AG04450 (cell line): ENCODE data around the gene NINL. TPM values are rescaled to one million over a fixed set of nuclear protein-coding genes. Genes with fewer than 3 reads are reported as not detected.
"Not testable (repeated sequence)": the region's sequence is repeated elsewhere in the genome, so short reads cannot be mapped to it uniquely, and the experiment has no call there.

Experiments
- CTCF ChIA-PET: fragments of 300-600, 350-600 bp; formaldehyde crosslinking; extraction: SDS; loops from one replicate; lab custom pipeline; 2022; ENCODE audit warnings: antibody characterized with exemption, inconsistent platforms; lab: Charles Lee
- POLR2A ChIA-PET: fragments of 350-600 bp; formaldehyde crosslinking; extraction: SDS; loops from one replicate; lab custom pipeline; 2021; ENCODE audit warnings: antibody characterized with exemption, inconsistent platforms; lab: Yijun Ruan, JAX
- DNase-seq: peaks from one replicate; pipeline ENCODE4 v3.0.0-alpha.2; 2011; ENCODE audit warnings: low read depth, low spot score
- H3K27ac ChIP-seq: one replicate; pipeline ENCODE4 v1.5.1; 2012; ENCODE audit warnings: low read depth, low read length, control low read depth
- H3K27me3 ChIP-seq: one replicate; pipeline ENCODE4 v1.6.0; 2012; ENCODE audit warnings: low read length; ENCODE audit not compliant: control insufficient read depth, insufficient read depth
- H3K4me3 ChIP-seq: 2 replicates; pipeline ENCODE4 v1.5.1; 2011; ENCODE audit warnings: mild to moderate bottlenecking, low read depth, low read length, control low read depth
- H3K9me3 ChIP-seq: 2 replicates; pipeline ENCODE4 v1.5.1; 2012; ENCODE audit warnings: low read length; ENCODE audit not compliant: control insufficient read depth, insufficient read depth
- polyA plus RNA-seq: library from polyadenylated mRNA; depleted of rRNA; stranded (reverse); fragments of >200 nt; gene quantifications from 2 replicates; pipeline ENCODE4 v1.2.3, GENCODE V29; 2011
- TF ChIP-seq, protein P1 (sequence below): IDR thresholded peaks from 2 replicates; pipeline ENCODE4 v1.5.1; 2011; ENCODE audit warnings: low read depth, low read length, control low read depth, inconsistent platforms

Gene NINL
- polyA plus RNA-seq, 1 experiment = 10.4 TPM

DNA sequence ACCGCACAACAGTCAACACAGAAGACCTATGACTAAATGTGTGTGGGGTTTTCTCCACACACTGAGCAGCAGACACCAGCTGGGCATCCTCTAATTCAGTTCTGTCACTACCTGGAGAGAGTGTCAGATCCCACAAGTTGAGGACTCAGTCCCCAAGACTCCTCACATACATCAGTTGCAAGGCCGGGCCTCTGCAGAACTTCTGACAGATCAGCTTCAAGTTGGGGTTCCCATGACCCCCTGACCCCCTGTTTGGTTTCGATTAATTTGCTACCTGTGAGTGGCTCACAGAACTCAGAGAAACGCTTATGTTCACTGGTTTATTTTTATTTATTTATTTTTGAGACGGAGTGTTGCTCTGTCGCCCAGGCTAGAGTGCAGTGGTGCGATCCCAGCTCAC is 3.2 kb upstream of the NINL start:
- TF ChIP-seq, protein P1, sequence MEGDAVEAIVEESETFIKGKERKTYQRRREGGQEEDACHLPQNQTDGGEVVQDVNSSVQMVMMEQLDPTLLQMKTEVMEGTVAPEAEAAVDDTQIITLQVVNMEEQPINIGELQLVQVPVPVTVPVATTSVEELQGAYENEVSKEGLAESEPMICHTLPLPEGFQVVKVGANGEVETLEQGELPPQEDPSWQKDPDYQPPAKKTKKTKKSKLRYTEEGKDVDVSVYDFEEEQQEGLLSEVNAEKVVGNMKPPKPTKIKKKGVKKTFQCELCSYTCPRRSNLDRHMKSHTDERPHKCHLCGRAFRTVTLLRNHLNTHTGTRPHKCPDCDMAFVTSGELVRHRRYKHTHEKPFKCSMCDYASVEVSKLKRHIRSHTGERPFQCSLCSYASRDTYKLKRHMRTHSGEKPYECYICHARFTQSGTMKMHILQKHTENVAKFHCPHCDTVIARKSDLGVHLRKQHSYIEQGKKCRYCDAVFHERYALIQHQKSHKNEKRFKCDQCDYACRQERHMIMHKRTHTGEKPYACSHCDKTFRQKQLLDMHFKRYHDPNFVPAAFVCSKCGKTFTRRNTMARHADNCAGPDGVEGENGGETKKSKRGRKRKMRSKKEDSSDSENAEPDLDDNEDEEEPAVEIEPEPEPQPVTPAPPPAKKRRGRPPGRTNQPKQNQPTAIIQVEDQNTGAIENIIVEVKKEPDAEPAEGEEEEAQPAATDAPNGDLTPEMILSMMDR = no peak
- CTCF ChIA-PET = no interaction called here
- no peak overlapping the region for H3K27ac ChIP-seq
- DNase-seq = no peak
- POLR2A ChIA-PET = no interaction called here
- no peak overlapping the region for H3K4me3 ChIP-seq
- H3K27me3 ChIP-seq = no peaks in the 10 kb centered on the region
- no peaks in the 10 kb centered on the region; the same call in 1 of the 2 replicates for H3K9me3 ChIP-seq

DNA sequence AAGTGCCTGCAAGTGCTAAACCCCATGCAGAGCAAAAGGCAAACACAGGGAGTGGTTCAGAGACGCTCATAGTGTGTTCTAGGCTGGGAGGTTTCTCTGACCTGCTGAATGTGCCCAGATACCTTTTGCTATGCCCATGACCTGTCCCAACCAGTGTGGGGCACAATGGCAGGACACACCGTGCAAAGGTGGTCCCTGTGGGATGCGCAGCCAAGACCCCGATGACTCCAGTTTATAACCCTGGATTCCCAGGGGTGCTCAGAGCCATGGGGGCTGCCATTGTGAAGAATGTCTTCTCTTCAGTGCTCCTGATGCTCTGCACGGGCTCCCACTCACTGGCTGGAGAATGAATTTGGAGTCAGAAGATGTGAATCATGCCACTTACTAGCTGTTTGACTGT is 2.2 kb upstream of the NINL start:
- TF ChIP-seq, protein P1 = no peak
- ChIA-PET POLR2A (no interaction called here), CTCF (no interaction called here)
- Histone ChIP-seq H3K27ac (no peak overlapping the region), H3K9me3 (no peaks in the 10 kb centered on the region; the same call in 1 of the 2 replicates), H3K4me3 (no peak overlapping the region), H3K27me3 (no peaks in the 10 kb centered on the region)
- no peak for DNase-seq

DNA sequence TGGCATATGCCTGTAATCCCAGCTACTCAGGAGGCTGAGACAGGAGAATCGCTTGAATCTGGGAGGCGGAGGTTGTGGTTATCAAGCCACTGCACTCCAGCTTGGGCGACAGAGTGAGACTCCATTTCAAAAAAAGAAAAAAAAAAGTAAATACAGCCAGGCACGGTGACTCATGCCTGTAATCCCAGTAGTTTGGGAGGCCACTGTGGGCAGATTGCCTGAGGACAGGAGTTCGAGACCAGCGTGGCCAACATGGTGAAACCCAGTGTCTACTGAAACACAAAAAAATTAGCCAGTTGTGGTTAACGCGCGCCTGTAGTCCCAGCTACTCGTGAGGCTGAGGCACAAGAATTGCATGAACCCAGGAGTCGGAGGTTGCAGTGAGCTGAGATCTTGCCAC is 1.5 kb upstream of the NINL start:
- ChIA-PET POLR2A (no interaction called here), CTCF (no interaction called here)
- Histone ChIP-seq H3K27me3 (no peaks in the 10 kb centered on the region), H3K27ac (no peak overlapping the region), H3K9me3 (no peaks in the 10 kb centered on the region; the same call in 1 of the 2 replicates), H3K4me3 (no peak overlapping the region)
- DNase-seq = no peak
- TF ChIP-seq, protein P1 = no peak

DNA sequence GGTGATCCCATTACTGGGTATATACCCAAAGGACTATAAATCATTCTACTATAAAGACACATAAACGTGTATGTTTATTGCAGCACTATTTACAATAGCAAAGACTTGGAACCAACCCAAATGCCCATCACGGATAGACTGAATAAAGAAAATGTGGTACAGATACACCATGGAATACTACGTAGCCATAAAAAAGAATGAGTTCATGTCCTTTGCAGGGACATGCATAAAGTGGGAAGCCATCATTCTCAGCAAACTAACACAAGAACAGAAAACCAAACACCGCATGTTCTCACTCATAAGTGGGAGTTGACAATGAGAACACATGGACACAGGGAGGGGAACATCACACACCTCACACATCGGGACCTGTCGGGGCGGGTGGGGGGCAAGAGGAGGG is 1.7 kb downstream of the NINL start:
- H3K27me3 ChIP-seq, DNase-seq, H3K9me3 ChIP-seq, H3K27ac ChIP-seq, POLR2A ChIA-PET, CTCF ChIA-PET, H3K4me3 ChIP-seq: not testable (repeated sequence)

DNA sequence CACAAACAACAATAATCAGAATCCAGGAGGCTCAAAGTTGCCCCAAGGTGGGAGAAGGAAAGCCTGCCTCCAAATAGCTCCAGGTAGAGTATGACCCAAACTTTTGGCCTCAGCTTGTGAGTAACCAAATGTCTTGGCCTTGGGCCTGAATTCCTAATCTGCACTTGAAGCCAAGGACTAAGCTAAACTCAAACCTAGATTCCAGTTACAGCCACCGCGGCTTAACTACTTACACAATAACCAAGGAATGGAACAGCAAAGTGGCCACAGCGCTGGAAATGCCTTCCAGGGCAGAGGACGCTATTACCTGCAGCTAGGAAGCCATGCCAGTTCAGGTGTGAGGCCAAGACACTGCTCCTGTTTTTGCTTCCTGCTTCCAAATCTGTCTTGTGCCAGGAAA is 4.6 kb downstream of the NINL start:
- Histone ChIP-seq H3K27ac (no peak overlapping the region), H3K27me3 (no peaks in the 10 kb centered on the region), H3K4me3 (no peak overlapping the region), H3K9me3 (no peaks in the 10 kb centered on the region)
- ChIA-PET CTCF (no interaction called here), POLR2A (no interaction called here)
- TF ChIP-seq, protein P1 = no peak
- no peak for DNase-seq
